Stimulated activated CD8-positive, alpha-beta memory T cell treated with anti-CD3 and anti-CD28 coated beads, Interleukin-2, amount 100 ng/mL, for 48 hours (primary cell): ENCODE measurements around the gene CCDC88B.
"Not testable (repeated sequence)": the region's sequence is repeated elsewhere in the genome, so short reads cannot be mapped to it uniquely, and the experiment has no call there.

ENCODE experiments used
- DNase-seq, 2 donors: peaks; one replicate each; pipeline ENCODE4 v3.0.0-alpha.2; 2020; ENCODE audit warnings: low read depth in 2 of 2

CCDC88B gene

GRCh38 chr11:64321026-64321425 lies 19.0 kb upstream of the CCDC88B start:
- no peak for DNase-seq

GRCh38 chr11:64321533-64321932 lies 18.5 kb upstream of the CCDC88B start:
- no peak for DNase-seq

- no peak for DNase-seq
Measured at GRCh38 chr11:64322925-64323260, 17.1 kb upstream of the CCDC88B start.

- no peak for DNase-seq
Measured at GRCh38 chr11:64323373-64323772, 16.6 kb upstream of the CCDC88B start.

- DNase-seq: not testable (repeated sequence)
Measured at GRCh38 chr11:64323984-64324383, 16.0 kb upstream of the CCDC88B start.

GRCh38 chr11:64324692-64325469 lies 15.1 kb upstream of the CCDC88B start:
- no peak for DNase-seq

GRCh38 chr11:64327375-64327774 lies 12.6 kb upstream of the CCDC88B start:
- no peak for DNase-seq

GRCh38 chr11:64327993-64328392 lies 12.0 kb upstream of the CCDC88B start:
- no peak for DNase-seq

- DNase-seq: no peak
Measured at GRCh38 chr11:64330888-64331287, 9.1 kb upstream of the CCDC88B start.

GRCh38 chr11:64331569-64332371 lies 8.2 kb upstream of the CCDC88B start:
- peak; percentile 77 to 81 for DNase-seq

- no peak for DNase-seq
Measured at GRCh38 chr11:64333556-64333955, 6.4 kb upstream of the CCDC88B start.

GRCh38 chr11:64334764-64335735 lies 5.0 kb upstream of the CCDC88B start:
- DNase-seq: peak; percentile 43 to 57

- no peak for DNase-seq
Measured at GRCh38 chr11:64337538-64338249, 2.3 kb upstream of the CCDC88B start.

- no peak for DNase-seq
Measured at GRCh38 chr11:64338716-64339115, 1.3 kb upstream of the CCDC88B start.

GRCh38 chr11:64339286-64339685 lies 718 bp upstream of the CCDC88B start:
- DNase-seq: no peak

GRCh38 chr11:64340671-64341335 lies 799 bp downstream of the CCDC88B start:
- peak; percentile 81 to 85 for DNase-seq

- no peak for DNase-seq
Measured at GRCh38 chr11:64341429-64341828, 1.4 kb downstream of the CCDC88B start.

- DNase-seq: peak; percentile 88 to 93
Measured at GRCh38 chr11:64341851-64342791, 2.1 kb downstream of the CCDC88B start.

- DNase-seq: no peak
Measured at GRCh38 chr11:64342869-64343745, 3.1 kb downstream of the CCDC88B start.
